H4 (cell line): Measurements from ENCODE around the gene UBE2H. TPM values are rescaled to one million over a fixed set of nuclear protein-coding genes. Genes with fewer than 3 reads are reported as not detected.

ENCODE experiments used
- DNase-seq: peaks from one replicate; pipeline ENCODE4 v3.0.0-alpha.2; 2015; ENCODE audit warnings: low spot score
- total RNA-seq: library from RNA; depleted of rRNA; stranded (reverse); fragments of >200 nt; shearing (Covaris generic); gene quantifications from 2 replicates; pipeline ENCODE4 v1.2.3, GENCODE V29; 2014; rRNA removed

Gene UBE2H
- total RNA-seq, 1 experiment from 2014 or later: 32.5 TPM

DNA sequence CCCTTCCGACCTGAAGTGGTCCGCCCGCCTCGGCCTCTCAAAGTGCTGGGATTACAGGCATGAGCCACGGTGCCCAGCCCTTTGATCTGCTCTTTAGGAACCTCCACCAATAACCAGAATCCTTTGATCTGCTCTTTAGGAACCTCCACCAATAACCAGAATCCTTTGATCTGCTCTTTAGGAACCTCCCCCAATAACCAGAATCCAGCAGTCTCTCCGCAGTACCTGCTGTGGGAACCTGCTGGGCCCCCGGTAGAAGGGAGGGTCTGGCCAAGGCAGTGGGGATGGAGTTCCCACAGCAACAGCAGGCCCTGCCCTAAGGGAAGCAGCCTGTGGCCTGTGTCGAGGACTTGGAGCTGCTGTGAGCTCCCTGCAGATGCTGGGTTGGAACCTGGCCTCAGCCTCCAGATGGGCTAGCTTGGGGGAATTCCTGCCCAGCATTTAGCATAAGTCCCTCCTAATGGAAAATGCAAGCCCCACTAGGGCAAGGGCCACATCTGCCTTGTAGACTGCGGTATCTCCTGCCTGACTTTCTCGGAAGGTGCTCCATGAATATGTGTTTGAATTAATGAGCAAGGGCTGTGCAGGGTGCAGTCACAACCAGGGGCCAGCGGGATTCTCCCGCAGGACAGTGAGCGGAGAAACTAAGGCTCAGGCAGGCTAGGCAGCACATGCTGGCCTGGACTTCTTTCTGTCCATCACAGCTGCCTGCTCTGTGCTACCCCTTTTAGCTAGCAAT, 165.8 kb downstream of the UBE2H start:
- DNase-seq: no peak

DNA sequence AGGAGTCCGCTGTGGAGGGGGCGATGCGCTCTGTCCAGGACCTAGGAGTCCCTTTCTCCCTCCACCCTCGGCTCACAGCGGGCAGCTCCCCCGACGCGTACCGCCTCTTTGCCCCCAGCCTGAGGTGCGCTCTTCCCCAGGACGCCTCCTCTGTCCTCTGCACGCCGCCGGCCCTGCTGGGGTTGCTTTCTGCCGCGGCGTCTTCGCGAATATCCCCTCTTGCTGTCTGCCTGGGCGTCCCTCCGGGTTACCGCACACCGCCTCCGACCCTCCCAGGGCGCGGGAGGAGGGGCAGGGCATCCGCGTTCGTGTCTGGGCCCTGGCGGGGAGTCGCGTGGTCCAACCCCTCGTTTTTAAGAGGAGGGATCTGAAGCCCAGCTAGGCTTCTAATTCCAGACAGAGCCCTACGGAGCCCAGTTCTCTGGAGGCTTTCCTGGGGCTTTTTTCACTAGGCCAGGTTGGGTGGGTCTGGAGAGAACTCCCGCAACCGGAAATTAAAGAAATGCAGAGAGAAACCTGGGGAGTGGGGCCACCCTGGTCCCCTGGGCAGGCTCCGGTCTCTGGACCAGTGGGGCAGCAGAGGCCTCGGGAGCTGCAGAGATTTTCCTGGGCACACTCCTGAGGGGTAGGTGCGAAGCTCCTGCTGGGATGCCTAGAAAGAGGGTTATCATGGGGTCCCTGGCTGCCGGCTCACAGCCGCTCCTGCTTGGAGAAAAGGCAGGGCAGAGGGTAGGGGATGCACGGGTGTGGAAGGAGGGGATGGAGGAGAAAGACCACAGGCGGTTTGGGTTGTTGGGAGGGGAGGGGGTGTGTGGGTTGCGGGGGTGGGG, 166.9 kb downstream of the UBE2H start:
- no peak for DNase-seq

DNA sequence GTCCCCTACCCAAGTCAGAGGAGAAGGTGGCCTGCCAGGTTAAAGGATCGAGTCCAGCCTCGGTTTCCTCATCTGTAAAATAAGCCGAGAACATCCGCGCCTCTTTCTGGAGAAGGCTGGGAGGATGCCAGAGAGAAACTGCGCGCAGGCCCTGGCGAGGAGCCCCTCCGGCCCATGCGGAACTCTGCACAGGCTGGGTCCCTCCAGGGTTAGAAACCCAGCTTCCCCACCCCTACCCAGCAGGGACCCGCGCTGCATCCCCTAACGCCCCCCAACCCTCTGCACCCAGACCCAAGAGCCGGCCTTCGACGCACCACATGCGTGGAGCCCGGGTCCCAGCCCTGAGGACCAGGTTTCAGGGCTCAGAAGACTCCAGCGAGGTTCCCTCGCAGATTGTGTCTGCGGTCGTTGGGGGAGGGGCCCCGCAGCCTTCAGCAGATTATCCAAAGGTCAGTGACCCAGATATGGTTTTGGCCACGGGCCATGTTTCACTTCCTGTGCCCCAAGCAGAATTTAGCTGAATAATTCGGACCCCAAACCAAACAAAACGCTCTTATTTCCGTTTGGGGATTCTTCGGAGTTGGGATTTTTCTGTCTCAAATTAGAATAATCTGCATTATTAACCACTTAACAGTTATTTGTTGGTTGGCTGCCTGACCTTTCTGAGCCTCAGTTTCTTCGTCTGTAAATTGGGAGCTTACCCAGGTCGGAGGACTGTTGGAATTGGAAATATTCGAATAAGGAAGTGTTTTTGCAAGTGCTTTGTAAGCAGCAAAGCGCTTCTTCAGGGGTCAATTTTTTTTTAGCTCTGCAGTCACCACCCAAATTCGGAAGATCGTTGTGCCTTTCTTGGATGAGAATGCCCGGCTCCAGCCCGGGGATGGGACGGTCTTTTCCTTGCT, 167.7 kb downstream of the UBE2H start:
- DNase-seq: no peak

DNA sequence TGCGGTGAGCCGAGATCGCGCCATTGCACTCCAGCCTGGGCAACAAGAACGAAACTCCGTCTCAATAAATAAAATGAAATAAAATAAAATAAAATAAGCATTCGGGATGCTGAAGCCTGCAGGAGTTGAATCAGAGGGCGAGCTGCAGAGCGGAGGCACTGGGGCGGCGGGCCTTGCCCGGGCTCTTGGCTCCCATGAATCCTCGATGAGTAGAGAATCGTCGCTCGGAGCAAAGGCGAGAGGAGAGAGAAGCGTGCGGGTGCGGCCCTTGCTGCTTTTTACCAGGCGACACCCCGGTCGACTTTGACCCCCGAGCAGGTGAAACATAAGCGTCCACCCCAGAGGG, 168.3 kb downstream of the UBE2H start:
- no peak for DNase-seq

DNA sequence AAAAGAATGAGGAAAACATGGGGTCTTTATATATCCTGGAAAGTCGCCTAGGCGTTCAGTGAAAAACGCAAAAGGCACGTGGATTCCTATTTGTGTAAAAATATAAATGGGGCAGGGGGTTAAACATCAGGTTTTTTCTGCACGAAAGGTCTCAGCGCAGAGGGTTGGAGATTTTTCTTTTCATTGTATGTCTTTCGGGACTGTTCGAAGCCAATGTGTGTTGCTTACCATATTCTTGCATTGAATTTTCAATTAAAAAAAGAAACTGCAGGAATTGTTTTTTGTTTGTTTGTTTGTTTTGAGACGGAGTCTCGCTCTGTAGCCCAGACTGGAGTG, 169.2 kb downstream of the UBE2H start:
- no peak for DNase-seq

DNA sequence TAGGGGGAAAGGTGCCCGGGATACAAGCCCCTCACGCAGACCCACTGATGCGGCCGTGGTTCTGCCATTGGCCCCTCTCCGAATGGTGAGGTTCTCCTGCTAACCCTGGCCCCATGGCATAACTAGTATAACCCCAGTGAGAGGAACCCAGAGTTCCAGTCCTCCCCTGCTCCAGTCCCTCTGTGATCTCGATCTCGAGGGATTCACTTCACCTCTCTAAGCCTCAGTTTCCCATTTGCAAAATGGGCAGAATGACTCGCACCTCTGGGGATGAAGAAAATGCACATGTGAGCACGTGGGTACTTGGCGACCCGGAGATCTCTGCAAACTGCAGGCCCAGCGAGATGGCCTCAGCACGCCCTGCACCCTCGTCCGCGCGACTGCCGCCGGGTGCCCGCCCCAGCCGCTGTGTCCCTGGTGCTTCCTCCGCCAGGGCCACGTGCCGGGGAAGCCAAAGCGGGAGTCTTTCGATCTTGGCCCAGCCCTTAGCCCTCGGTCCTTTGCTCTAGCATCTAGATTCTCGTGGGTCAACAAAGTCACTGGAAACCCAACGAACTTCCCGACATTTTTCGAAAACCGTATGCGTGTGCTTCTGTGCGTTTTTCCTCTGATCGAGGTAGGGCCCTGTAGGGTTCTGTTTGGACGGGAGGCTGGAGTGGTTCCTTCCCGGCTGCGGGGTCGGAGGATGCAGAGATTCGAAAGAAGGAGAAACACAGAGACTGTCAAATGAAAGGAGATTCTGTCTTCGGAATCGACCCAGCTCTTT, 169.8 kb downstream of the UBE2H start:
- no peak for DNase-seq

DNA sequence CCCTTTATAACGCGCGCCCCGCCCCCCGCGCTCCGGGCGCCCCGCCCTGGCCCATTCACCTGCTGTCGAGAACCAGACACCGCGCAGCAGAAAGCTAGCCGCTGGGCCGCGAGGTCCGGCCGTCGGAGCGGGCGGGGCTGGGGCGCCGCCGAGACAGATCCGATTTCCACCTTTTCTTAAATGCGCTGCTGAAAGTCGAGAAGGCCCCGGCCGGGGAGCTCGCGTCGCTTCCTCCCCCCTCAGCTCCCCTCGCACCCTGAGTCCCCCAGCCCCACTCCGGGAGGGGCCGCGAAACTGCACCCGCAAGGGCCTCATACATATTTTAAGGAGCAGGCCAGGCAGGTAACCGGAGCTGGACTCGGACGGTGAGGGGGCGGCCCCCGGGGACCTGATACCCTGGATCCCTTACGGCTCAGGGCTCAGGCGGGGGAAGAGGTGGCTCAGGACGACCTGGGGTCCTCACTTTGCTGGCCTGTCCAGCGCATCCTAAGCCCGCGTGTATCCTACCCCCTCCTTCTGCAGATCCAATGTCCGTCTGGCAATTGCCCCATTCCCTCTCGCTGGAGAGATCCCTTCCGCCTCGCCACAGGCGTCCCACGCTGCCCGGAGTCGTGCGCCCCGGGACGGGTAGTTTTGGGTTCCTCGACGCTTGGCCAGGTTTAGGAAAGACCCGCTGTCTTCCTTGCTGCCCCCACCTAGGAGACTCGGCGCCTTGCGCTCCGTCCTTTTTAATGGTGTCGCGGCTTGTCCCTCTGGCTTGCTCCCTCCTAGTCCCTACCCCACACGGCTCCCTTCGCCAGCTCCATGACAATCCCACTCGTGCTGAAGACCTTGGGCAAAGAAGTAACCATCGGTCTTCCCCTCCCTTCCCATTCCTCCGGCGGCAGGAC, 170.6 kb downstream of the UBE2H start:
- no peak for DNase-seq

DNA sequence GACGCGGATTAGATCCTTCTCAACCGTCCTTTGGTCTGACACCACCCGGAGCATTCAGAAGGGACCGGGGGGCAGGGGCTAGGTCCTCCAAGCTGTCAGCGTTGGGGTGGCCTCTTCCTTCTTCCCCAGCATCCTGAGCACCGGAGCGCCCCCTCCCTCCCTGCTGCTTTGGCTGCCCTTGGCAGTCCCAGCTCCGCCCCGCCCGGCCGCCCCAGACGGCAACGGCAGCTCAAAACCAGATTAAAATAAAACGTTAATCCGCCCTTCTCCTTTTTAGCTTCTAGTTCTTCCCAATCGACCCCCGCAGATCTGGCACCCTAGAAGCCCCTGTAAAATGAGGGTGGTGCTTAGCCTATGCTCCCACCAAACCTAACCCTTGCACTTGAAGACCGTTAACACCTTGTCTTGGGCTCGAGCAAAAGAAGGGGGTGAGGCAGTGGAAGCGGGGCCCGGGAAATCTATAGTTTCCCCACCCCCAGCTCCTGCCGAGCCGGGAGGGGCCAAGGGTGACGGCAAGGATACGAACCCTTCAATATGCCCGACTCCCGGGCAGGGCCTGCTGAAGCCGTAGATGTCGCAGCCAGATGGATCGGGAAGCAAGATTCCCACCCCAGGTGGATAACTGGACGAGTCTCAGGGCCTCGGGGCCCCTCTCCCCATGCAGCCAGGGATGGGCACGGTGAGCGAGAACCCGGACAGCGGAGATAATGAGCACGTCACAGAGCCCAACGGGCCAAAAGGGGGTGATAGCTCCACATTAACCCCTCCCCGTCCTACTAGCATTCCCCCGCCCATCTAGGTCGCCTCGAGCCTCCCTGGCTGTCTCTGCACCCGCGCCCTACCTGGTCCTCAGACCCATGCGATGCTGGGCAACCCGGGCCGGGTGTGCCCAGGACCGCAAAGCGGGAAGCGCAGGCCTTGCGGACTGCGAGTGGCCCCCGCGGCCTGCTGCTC, 171.5 kb downstream of the UBE2H start:
- DNase-seq: no peak

Other genes with a start within 250 kb of the UBE2H start
- gene ZC3HC1, start 98.4 kb upstream of the UBE2H start, total RNA-seq: 53.1 and 79.8 TPM in 2 replicates
- 13.5 and 15.5 TPM in 2 replicates for gene KLHDC10, start 117.6 kb upstream of the UBE2H start, total RNA-seq